ENCODE data around the gene GOLT1B.

GOLT1B gene

GRCh38 chr12:21526053-21526452 is 24.5 kb downstream of the GOLT1B start, which contains the start of gene SPX:
SPX (plus strand) TSS chr12:21526296; CDS start chr12:21526473, 177 bp downstream.
- no peak for DNase-seq

GRCh38 chr12:21526721-21527345 is 25.2 kb downstream of the GOLT1B start:
- DNase-seq, result peak; percentile 39

- peak; percentile 64 for DNase-seq
These were observed 26.0 kb downstream of the GOLT1B start for GRCh38 chr12:21527451-21528180.

DNA sequence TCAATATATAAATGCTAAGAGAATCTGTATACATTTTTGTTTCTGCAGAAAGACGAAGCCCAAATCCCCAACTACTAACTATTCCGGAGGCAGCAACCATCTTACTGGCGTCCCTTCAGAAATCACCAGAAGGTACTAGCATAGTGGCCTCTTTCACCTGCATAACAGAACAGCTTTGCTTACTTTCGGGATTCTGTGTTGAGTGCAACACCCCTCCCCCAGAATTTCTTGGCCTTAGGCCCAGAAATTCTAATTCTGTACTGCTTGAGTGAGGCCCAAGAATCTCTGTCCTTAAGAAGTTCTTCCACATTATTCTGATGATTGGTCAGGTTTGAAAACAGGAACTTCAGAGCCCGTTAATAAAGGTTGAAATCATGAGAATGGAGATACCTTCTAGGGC is 27.4 kb downstream of the GOLT1B start:
- DNase-seq, result no peak

- DNase-seq, result no peak
These were observed 27.9 kb downstream of the GOLT1B start for GRCh38 chr12:21529456-21529855.

GRCh38 chr12:21538061-21538653 is 36.6 kb downstream of the GOLT1B start:
- no peak for DNase-seq

DNA sequence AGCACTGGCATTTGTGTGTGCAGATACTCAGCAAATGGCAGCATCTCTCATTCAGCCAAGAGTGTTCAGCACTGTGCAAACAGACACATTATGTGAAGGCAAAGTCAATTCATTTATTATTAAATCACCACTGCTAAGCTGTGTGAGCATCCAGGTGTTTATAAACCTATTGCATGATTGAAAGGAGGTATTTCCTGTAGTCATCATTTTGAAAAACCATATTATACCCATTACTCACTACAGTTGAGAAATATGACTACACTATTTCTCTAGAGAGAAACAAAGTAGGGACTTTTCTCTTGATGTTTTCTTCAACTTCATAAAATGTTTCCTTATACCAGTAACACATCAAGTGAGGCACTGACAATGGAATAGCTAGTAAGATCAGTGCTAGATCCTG is 38.2 kb downstream of the GOLT1B start:
- DNase-seq, result no peak

DNA sequence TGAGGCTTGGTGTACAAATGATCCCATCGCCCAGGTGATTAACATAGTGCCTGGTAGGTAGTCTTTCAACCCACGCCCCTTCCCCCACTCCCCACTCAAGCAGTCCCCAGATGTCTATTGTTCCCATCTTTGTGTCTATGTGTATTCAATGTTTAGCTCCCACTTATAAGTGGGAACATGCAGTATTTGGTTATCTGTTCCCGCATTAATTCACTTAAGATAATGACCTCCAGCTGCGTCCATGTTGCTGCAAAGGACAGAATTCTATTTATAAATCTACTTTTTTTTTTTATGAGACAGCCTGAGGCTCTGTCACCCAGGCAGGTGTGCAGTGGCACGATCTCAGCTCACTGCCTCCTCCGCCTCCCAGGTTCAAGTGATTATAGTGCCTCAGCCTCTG is 40.2 kb downstream of the GOLT1B start:
- DNase-seq, result no peak

- no peak for DNase-seq
These were observed 40.8 kb downstream of the GOLT1B start for GRCh38 chr12:21542403-21542802.

DNA sequence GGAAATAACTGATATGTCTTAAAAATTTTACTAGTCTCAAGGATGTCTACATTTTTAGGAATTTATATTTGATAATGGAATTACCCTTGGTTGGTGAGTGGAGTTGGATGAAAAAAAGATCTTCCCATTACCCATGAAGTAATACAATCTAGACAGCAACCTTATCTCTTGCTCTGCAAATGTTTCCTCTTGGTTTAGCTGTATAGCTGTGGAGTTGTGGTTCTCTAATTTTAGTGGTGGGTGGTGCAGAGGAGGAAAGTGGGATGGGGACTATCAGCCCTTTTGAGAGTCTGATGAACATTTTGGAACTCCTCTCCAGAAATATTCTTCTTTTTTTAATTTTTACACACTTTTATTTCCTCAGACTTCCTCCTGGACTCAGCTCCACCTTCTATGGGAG is 41.6 kb downstream of the GOLT1B start:
- DNase-seq, result no peak

GRCh38 chr12:21545557-21545956 is 44.0 kb downstream of the GOLT1B start:
- no peak for DNase-seq

- DNase-seq, result no peak
These were observed 45.1 kb downstream of the GOLT1B start for GRCh38 chr12:21546716-21547115.

GRCh38 chr12:21547437-21547836 is 45.8 kb downstream of the GOLT1B start:
- no peak for DNase-seq

- no peak for DNase-seq
These were observed 50.4 kb downstream of the GOLT1B start for GRCh38 chr12:21551841-21552465.

DNA sequence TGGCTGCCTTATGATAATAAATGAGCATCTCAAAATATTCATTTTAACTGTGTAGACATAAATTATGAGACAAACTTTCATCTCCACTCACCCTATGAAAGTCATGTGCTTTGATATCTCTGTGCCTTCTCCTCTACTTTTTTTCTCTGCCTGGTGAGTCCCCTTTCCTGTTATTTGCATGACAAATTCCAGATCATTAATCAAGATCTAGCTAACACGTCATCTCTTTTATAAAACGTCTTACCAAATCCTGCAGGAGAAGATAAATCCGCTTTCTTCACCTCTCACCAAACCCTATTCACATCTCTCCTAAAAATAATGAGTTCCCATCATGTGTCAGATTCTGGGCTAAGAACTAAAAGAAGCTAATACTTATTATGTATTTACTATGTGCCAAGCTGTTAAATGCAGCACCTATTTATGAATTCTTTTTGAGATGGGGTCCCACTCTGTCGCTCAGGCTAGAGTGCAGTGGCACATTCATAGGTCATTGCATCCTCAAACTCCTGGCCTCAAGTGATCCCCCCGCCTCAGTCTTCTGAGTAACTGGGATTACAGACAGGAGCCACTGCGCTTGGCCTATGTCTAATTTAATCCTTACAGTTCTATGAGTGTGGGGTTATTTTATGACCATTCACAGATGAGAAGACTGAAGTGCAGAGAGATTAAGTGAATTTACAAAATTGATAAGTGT is 51.2 kb downstream of the GOLT1B start:
- no peak for DNase-seq

- no peak for DNase-seq
These were observed 51.7 kb downstream of the GOLT1B start for GRCh38 chr12:21553329-21553675.

DNA sequence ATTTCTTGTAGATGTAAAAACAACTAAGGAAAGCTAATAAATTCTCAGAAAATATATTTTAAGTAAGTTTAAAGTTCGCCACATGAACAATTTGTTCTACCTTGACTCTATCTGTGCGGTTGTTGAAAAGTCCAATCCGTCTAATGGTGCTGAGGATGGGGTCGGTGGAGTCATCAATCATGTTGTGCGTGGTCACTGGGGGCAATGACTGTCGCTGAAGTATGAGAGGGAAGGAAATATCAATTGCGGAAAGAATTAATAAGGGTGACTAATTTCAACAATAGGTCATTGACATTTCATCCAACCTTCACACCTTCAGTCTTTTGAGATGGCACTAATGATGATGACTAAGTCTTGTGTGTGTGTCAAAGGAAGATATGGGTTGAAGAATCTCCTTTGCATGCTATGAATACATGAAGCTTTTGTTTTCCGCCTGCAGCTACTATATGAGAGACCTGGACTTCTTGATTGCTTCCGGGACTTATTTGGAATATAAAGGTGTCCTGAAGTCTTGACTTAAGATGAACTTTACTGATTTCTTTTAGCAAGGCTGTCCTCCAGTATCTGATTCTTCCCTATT is 56.6 kb downstream of the GOLT1B start:
- no peak for DNase-seq

- no peak for DNase-seq
These were observed 58.4 kb downstream of the GOLT1B start for GRCh38 chr12:21559855-21560569.

DNA sequence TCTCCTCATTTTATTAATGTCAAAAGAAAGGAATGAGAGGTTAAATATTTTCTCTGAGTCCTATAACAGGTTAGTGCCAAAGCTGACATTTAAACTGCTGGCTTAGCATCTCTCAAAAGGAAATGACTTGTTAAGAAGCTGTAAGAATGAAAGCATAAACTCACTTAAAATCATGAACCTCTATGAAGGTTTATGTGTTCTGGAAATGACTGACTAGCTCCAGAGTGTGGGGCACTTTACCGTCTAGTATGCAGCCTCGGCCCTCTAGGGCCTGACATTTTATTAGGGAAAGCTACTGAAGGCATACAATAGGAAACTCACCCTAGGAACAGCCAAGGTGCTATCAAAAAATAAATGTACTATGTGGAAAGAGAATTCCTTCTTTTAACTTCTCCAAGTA is 59.6 kb downstream of the GOLT1B start:
- no peak for DNase-seq

GRCh38 chr12:21562859-21563258 is 61.3 kb downstream of the GOLT1B start:
- DNase-seq, result no peak

GRCh38 chr12:21566223-21566906 is 64.8 kb downstream of the GOLT1B start:
- no peak for DNase-seq
